ENCODE results near the gene BTG3.
A peak's percentile ranks its signal among the peaks of the same experiment; 100 is the strongest.

BTG3 gene

GRCh38 chr21:17612565-17613241 is at the start of gene BTG3:
TSS of gene BTG3 (minus strand) at chr21:17612901. CDS start at chr21:17609144, 3,757 bp downstream.
- Histone ChIP-seq H3K79me2 (ENCODE audit: control insufficient read depth, low read length) (peaks cover 50% of the 10 kb centered on the region), H3K4me2 (ENCODE audit: low read length) (peak within 1 kb of the TSS; percentile 67), H3K9me2 (replicated peaks; ENCODE audit: control insufficient read depth, low read length) (no peaks in the 10 kb centered on the region), H4K20me1 (ENCODE audit: control insufficient read depth, insufficient read depth, low read depth, low read length) (peaks cover 28% of the 10 kb centered on the region), H3K27me3 (ENCODE audit: control insufficient read depth, low read length) (no peaks in the 10 kb centered on the region), H3K36me3 (ENCODE audit: control insufficient read depth, low read length) (peaks cover 45% of the 10 kb centered on the region), H3F3A (ENCODE audit: control insufficient read depth, insufficient read depth) (0 out of 2 replicates have a peak, but pooled peaks cover 4% of the 10 kb centered on the region), H3K4me3 (ENCODE audit: low read length) (peak within 1 kb of the TSS; percentile 99), H3K27ac (ENCODE audit: low read depth, low read length) (peak within 1 kb of the TSS; percentile 48), H3K9me3 (ENCODE audit: control insufficient read depth, insufficient read depth, low read length) (no peaks in the 10 kb centered on the region), H3K4me1 (ENCODE audit: control insufficient read depth, low read length) (peaks cover 25% of the 10 kb centered on the region)
- TF ChIP-seq EZH2phosphoT487 (IDR thresholded peaks at IDR 0.05; ENCODE audit: borderline replicate concordance, low read length) (no peak), CTCF (IDR thresholded peaks at IDR 0.05; ENCODE audit: low read depth, low read length, poor library complexity, severe bottlenecking) (no peak)

GRCh38 chr21:17660862-17661261 is 48.2 kb upstream of the BTG3 start:
- no peak overlapping the region for H3K4me3 ChIP-seq (ENCODE audit: low read length)
- no peaks in the 10 kb centered on the region for H3K79me2 ChIP-seq (ENCODE audit: control insufficient read depth, low read length)
- no peaks in the 10 kb centered on the region for H3K27me3 ChIP-seq (ENCODE audit: control insufficient read depth, low read length)
- no peaks in the 10 kb centered on the region for H3F3A ChIP-seq (ENCODE audit: control insufficient read depth, insufficient read depth)
- H3K4me2 ChIP-seq (ENCODE audit: low read length): no peak overlapping the region
- H3K27ac ChIP-seq (ENCODE audit: low read depth, low read length): no peak overlapping the region
- H3K9me2 ChIP-seq (replicated peaks; ENCODE audit: control insufficient read depth, low read length): no peaks in the 10 kb centered on the region
- no peaks in the 10 kb centered on the region for H3K9me3 ChIP-seq (ENCODE audit: control insufficient read depth, insufficient read depth, low read length)
- no peaks in the 10 kb centered on the region for H4K20me1 ChIP-seq (ENCODE audit: control insufficient read depth, insufficient read depth, low read depth, low read length)
- H3K4me1 ChIP-seq (ENCODE audit: control insufficient read depth, low read length): no peaks in the 10 kb centered on the region
- no peaks in the 10 kb centered on the region for H3K36me3 ChIP-seq (ENCODE audit: control insufficient read depth, low read length)
- TF ChIP-seq EZH2phosphoT487 (IDR thresholded peaks at IDR 0.05; ENCODE audit: borderline replicate concordance, low read length) (no peak), CTCF (IDR thresholded peaks at IDR 0.05; ENCODE audit: low read depth, low read length, poor library complexity, severe bottlenecking) (no peak)

- Histone ChIP-seq H3K36me3 (ENCODE audit: control insufficient read depth, low read length) (no peaks in the 10 kb centered on the region), H3K79me2 (ENCODE audit: control insufficient read depth, low read length) (no peaks in the 10 kb centered on the region), H3K4me2 (ENCODE audit: low read length) (no peak overlapping the region), H3K27me3 (ENCODE audit: control insufficient read depth, low read length) (no peaks in the 10 kb centered on the region), H4K20me1 (ENCODE audit: control insufficient read depth, insufficient read depth, low read depth, low read length) (no peaks in the 10 kb centered on the region), H3K9me2 (replicated peaks; ENCODE audit: control insufficient read depth, low read length) (no peaks in the 10 kb centered on the region), H3K9me3 (ENCODE audit: control insufficient read depth, insufficient read depth, low read length) (no peaks in the 10 kb centered on the region), H3K4me3 (ENCODE audit: low read length) (no peak overlapping the region), H3F3A (ENCODE audit: control insufficient read depth, insufficient read depth) (no peaks in the 10 kb centered on the region), H3K4me1 (ENCODE audit: control insufficient read depth, low read length) (no peaks in the 10 kb centered on the region), H3K27ac (ENCODE audit: low read depth, low read length) (no peak overlapping the region)
- TF ChIP-seq EZH2phosphoT487 (IDR thresholded peaks at IDR 0.05; ENCODE audit: borderline replicate concordance, low read length) (no peak), CTCF (IDR thresholded peaks at IDR 0.05; ENCODE audit: low read depth, low read length, poor library complexity, severe bottlenecking) (no peak)
These were observed 47.8 kb upstream of the BTG3 start for GRCh38 chr21:17660452-17660851.
